ENCODE measurements around the gene BBOX1.

Gene BBOX1

GRCh38 chr11:27059431-27059830 is 18.8 kb downstream of the BBOX1 start:
- in situ Hi-C loops (cut with MboI; ENCODE audit: low sequenced_read_pairs, unreplicated experiment): no loop called here
- no peak for DNase-seq (ENCODE audit: low spot score)
- TF ChIP-seq CTCF (IDR thresholded peaks at IDR 0.05; ENCODE audit: borderline replicate concordance, control extremely low read depth, extremely low read depth, insufficient read depth, missing control alignments): no peak

- DNase-seq (ENCODE audit: low spot score): no peak
- in situ Hi-C loops (cut with MboI; ENCODE audit: low sequenced_read_pairs, unreplicated experiment): no loop called here
- TF ChIP-seq CTCF (IDR thresholded peaks at IDR 0.05; ENCODE audit: borderline replicate concordance, control extremely low read depth, extremely low read depth, insufficient read depth, missing control alignments): no peak
Measured at GRCh38 chr11:27060816-27061460, 20.3 kb downstream of the BBOX1 start.

- in situ Hi-C loops (cut with MboI; ENCODE audit: low sequenced_read_pairs, unreplicated experiment): no loop called here
- no peak for TF ChIP-seq CTCF (IDR thresholded peaks at IDR 0.05; ENCODE audit: borderline replicate concordance, control extremely low read depth, extremely low read depth, insufficient read depth, missing control alignments)
- DNase-seq (ENCODE audit: low spot score): no peak
Measured at GRCh38 chr11:27061461-27061821, 20.8 kb downstream of the BBOX1 start.

GRCh38 chr11:27064086-27064485 is 23.5 kb downstream of the BBOX1 start:
- no peak for DNase-seq (ENCODE audit: low spot score)
- no peak for TF ChIP-seq CTCF (IDR thresholded peaks at IDR 0.05; ENCODE audit: borderline replicate concordance, control extremely low read depth, extremely low read depth, insufficient read depth, missing control alignments)
- in situ Hi-C loops (cut with MboI; ENCODE audit: low sequenced_read_pairs, unreplicated experiment): no loop called here

GRCh38 chr11:27075192-27075591 is 34.6 kb downstream of the BBOX1 start:
- no peak for TF ChIP-seq CTCF (IDR thresholded peaks at IDR 0.05; ENCODE audit: borderline replicate concordance, control extremely low read depth, extremely low read depth, insufficient read depth, missing control alignments)
- in situ Hi-C loops (cut with MboI; ENCODE audit: low sequenced_read_pairs, unreplicated experiment): no loop called here
- DNase-seq (ENCODE audit: low spot score): no peak

GRCh38 chr11:27075655-27076054 is 35.0 kb downstream of the BBOX1 start:
- no peak for DNase-seq (ENCODE audit: low spot score)
- TF ChIP-seq CTCF (IDR thresholded peaks at IDR 0.05; ENCODE audit: borderline replicate concordance, control extremely low read depth, extremely low read depth, insufficient read depth, missing control alignments): no peak
- in situ Hi-C loops (cut with MboI; ENCODE audit: low sequenced_read_pairs, unreplicated experiment): no loop called here
